ENCODE results near the gene RRAGC. TPM values are rescaled to one million over a fixed set of nuclear protein-coding genes. Genes with fewer than 3 reads are reported as not detected.

Gene RRAGC
- total and polyA plus RNA-seq, 2 experiments from 2014 or later = 9.3 to 12.8 TPM

GRCh38 chr1:38817267-38818174 is 42.1 kb downstream of the RRAGC start:
- no peak overlapping the region for H3K27ac Mint-ChIP-seq
- no peaks in the 10 kb centered on the region for H3K36me3 ChIP-seq (ENCODE audit: insufficient read depth)
- peak; percentile 60 for ATAC-seq
- H3K4me3 ChIP-seq = peak overlapping the region; percentile 85
- peaks cover 70% of the 10 kb centered on the region for H3K27me3 ChIP-seq (ENCODE audit: insufficient read depth)
- peak overlapping the region; percentile 47 for H3K4me3 Mint-ChIP-seq
- H3K27me3 Mint-ChIP-seq (ENCODE audit: insufficient read depth, low read depth, poor library complexity) = peaks cover 20% of the 10 kb centered on the region
- no peaks in the 10 kb centered on the region for H4K20me1 ChIP-seq (replicated peaks; ENCODE audit: insufficient read depth)
- TF ChIP-seq POLR2AphosphoS5 (IDR thresholded peaks at IDR 0.05; ENCODE audit: low read depth) (no peak), CREB1 (CRISPR knock-in tag; IDR thresholded peaks at IDR 0.05; ENCODE audit: low read depth) (no peak), CTCF (conservative IDR thresholded peaks at IDR 0.05; ENCODE audit: low read depth in 2 of 2) (peak in 1 of 2 experiments; percentile 56; a peak in 2 of 4 replicates), NANOG (IDR thresholded peaks at IDR 0.05; ENCODE audit: borderline replicate concordance) (no peak)
- peaks cover 34% of the 10 kb centered on the region for H3K4me1 Mint-ChIP-seq
- H3K4me1 ChIP-seq (ENCODE audit: insufficient read depth) = peaks cover 32% of the 10 kb centered on the region
- H3K79me2 ChIP-seq (replicated peaks; ENCODE audit: insufficient read depth) = no peaks in the 10 kb centered on the region
- H3K9me3 Mint-ChIP-seq = peaks cover 10% of the 10 kb centered on the region; the same call in 2 of the 3 replicates
- no peaks in the 10 kb centered on the region for H3F3A ChIP-seq (replicated peaks; ENCODE audit: low read depth)
- peak overlapping the region; percentile 95 for H2AFZ ChIP-seq
- no peak for DNase-seq (ENCODE audit: low spot score)
- peaks cover 7% of the 10 kb centered on the region; the same call in 2 of the 3 replicates for H3K36me3 Mint-ChIP-seq (ENCODE audit: low read depth)
- H3K4me2 ChIP-seq = peak overlapping the region; percentile 96
- no peak overlapping the region for H3K27ac ChIP-seq (ENCODE audit: low read depth)
- no peaks in the 10 kb centered on the region for H3K9me2 ChIP-seq (ENCODE audit: insufficient read depth)

DNA sequence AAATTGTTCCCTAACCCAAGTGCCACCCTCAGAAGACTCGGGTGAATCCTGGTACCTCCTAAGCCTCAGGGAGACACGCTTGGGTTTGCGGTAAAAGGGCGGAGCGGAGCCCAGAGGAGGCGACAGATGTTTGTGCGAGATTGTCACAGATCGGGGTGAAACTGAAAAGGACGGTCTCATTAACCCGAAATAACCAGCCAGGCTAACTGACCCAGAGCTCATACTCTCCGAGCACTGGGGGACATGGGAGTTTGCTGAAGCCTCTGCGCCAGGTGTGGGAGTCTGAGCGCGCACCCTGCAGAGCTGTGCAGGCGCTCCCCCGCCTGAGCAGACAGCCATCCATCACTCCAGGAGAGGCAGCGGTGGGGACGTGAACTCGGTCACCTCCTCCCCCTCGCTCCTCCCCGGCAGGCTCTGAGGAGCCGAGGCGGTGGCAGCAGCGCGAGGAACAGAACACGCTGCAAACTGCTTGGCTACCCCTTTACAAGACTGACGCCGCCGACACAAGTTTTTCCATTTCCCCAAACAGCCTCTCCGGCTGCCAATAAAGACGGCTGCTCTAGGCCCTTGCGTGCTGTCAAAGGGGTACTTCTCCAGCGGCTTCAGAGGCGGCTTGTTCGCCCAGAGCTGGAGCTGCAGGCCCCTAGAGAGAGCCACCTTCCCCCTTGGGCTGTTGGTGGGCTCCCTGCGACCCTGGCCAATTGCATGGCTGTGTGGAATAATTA is 43.5 kb downstream of the RRAGC start:
- H3K4me1 Mint-ChIP-seq = peaks cover 34% of the 10 kb centered on the region
- Histone ChIP-seq H3K4me2 (peak overlapping the region; percentile 75), H3K9me2 (ENCODE audit: insufficient read depth) (no peaks in the 10 kb centered on the region), H4K20me1 (replicated peaks; ENCODE audit: insufficient read depth) (no peaks in the 10 kb centered on the region), H2AFZ (peak overlapping the region; percentile 93), H3K27me3 (ENCODE audit: insufficient read depth) (peaks cover 70% of the 10 kb centered on the region), H3K4me1 (ENCODE audit: insufficient read depth) (peaks cover 32% of the 10 kb centered on the region), H3K4me3 (peak overlapping the region; percentile 49), H3K36me3 (ENCODE audit: insufficient read depth) (no peaks in the 10 kb centered on the region), H3K27ac (ENCODE audit: low read depth) (no peak overlapping the region), H3F3A (replicated peaks; ENCODE audit: low read depth) (no peaks in the 10 kb centered on the region), H3K79me2 (replicated peaks; ENCODE audit: insufficient read depth) (no peaks in the 10 kb centered on the region)
- ATAC-seq (peak; percentile 11), DNase-seq (ENCODE audit: low spot score) (peak; percentile 53)
- peaks cover 12% of the 10 kb centered on the region; the same call in 2 of the 3 replicates for H3K9me3 Mint-ChIP-seq
- peak overlapping the region; percentile 34; the same call in 1 of the 3 replicates for H3K4me3 Mint-ChIP-seq
- peaks cover 7% of the 10 kb centered on the region; the same call in 2 of the 3 replicates for H3K36me3 Mint-ChIP-seq (ENCODE audit: low read depth)
- peaks cover 25% of the 10 kb centered on the region for H3K27me3 Mint-ChIP-seq (ENCODE audit: insufficient read depth, low read depth, poor library complexity)
- H3K27ac Mint-ChIP-seq = no peak overlapping the region
- TF ChIP-seq EZH2 (IDR thresholded peaks at IDR 0.05; ENCODE audit: low read depth, unreplicated experiment) (no peak), CREB1 (CRISPR knock-in tag; IDR thresholded peaks at IDR 0.05; ENCODE audit: low read depth) (no peak), JUNB (IDR thresholded peaks at IDR 0.05; ENCODE audit: unreplicated experiment) (no peak), NANOG (IDR thresholded peaks at IDR 0.05; ENCODE audit: borderline replicate concordance) (no peak), ZNF331 (CRISPR knock-in tag; IDR thresholded peaks at IDR 0.05; ENCODE audit: low read depth) (no peak), STAT1 (IDR thresholded peaks at IDR 0.05; ENCODE audit: unreplicated experiment) (no peak), CTCF (conservative IDR thresholded peaks at IDR 0.05; ENCODE audit: low read depth in 2 of 2) (no peak)
